ENCODE measurements around the gene POLR2I.
"Not testable (repeated sequence)": the region's sequence is repeated elsewhere in the genome, so short reads cannot be mapped to it uniquely, and the experiment has no call there.

POLR2I gene

GRCh38 chr19:36099166-36099785 is 15.4 kb downstream of the POLR2I start:
- DNase-seq, result no peak

DNA sequence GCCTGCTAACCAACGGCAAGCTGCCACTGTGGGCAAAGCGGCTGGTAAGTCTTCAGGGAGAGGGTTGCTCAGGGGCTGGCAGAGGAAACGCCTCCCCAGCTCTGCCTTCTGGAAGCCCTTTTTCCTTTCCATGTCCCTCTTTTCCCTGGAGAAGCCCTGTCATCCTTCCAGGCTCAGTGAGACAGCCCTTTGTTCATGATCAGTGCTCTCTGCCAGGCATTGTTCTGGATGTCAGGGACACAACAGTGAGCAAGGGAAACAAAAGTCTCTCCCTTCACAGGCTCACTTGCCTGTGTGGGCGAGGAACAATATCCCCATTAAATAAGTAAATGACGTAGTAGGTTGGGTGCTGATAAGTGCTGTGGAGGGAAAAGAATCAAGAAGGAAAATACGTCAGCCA is 17.6 kb downstream of the POLR2I start:
- DNase-seq, result no peak

DNA sequence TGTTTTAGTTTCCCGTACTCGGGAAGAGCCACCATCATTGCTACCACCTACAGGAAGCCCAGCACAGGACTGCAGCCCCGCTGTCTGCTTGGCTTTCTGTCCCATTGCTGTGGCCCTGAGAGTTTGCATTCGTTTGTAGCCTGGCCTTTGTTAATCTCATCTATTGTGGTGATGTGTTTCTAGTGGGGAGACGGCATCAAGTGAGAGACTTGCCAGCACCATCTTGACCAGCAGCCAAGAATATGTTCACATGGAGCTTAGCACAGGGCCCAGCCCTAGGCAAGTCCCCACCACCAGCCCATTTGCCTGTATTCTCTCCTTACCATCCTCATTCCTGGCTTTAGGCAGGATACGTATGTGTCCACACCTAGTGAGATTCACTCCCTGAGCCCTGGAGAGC is 21.0 kb downstream of the POLR2I start:
- DNase-seq, result no peak

DNA sequence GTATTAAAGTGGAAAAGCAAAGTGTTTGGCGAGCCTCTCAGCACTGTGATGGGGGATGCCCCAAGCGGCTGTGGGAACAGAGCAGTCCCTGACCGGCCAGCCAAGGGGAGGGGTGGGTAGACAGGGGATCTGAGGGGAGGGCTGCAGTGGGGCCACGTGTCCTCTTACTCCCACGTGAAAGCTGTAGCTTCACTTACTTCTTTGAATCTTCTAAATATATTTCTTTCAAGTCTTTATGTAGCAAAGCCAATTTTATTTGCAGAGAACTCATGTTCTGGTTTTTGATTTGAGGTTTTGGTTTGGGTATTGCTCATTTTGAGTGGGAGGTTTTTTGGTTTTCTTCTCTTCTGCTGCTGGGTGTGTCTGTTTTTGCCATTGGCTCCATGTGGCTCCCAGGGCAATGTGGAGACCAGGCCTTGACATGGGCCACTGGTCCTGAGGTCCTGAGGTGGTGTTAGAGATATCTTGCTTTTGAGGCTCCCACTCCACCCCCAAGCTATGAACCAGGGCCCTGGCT is 21.5 kb downstream of the POLR2I start:
- DNase-seq, result peak; percentile 72

GRCh38 chr19:36092566-36092965 is 22.1 kb downstream of the POLR2I start:
- no peak for DNase-seq

- DNase-seq, result no peak
Measured at GRCh38 chr19:36090910-36091695, 23.6 kb downstream of the POLR2I start.

DNA sequence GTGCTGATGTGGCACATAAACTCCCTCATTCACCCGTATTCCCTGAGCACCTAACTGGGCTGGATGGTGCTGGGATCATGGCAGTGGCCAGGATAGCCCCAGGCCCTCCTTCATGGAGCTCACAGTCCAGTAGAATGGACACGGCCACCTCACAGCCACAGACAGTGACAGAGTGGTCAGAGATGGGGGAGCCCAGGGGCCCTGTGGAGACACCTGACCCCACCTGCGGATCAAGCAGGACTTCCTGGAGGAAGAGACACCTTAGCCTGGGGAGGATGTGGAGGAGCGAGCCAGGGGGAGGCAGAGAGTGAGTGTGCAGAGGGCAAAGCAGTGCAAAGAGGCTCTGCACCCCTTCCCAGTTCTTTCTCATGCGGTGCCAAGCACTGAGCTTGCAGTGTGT is 24.8 kb downstream of the POLR2I start:
- DNase-seq, result no peak

- no peak for DNase-seq
Measured at GRCh38 chr19:36086326-36086725, 28.3 kb downstream of the POLR2I start.

GRCh38 chr19:36084231-36085009 is 30.3 kb downstream of the POLR2I start:
- no peak for DNase-seq

DNA sequence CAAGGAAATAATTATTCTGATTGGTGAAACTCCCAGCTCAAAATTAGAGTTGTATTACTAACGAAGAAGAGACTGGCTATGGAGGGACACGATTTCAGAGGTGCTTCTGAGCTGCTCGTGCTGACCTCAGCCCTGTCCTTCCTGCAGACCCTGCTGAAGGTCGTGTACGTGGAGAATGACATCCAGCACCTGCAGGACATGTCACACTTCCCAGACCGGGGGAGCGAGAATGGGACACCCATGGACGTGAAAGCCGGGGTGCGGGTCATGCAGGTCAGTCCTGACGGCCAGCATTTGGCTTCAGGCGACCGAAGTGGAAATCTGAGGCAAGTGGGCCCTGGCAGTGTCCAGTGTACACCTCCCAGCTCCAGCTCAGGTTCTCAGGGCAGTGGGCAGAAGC is 31.8 kb downstream of the POLR2I start:
- no peak for DNase-seq

DNA sequence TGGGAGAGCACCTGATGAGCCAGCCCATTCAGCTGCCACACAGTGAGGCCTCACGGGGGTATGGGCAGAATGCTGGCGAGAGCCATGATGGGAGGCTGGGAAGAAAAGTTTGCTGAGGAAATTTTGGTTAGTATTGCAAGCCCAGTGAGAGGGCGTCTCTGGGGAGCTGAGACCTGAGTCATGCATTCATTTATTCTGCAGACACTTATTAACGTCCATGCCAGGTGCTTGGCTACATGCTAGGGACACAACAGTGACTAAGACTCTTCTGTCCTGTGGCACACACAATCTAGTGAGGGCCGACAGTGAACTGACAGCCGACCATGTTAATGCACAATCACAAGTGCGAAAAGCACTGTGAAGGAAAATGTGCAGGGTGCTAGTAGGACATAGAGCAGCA is 32.8 kb downstream of the POLR2I start:
- no peak for DNase-seq

DNA sequence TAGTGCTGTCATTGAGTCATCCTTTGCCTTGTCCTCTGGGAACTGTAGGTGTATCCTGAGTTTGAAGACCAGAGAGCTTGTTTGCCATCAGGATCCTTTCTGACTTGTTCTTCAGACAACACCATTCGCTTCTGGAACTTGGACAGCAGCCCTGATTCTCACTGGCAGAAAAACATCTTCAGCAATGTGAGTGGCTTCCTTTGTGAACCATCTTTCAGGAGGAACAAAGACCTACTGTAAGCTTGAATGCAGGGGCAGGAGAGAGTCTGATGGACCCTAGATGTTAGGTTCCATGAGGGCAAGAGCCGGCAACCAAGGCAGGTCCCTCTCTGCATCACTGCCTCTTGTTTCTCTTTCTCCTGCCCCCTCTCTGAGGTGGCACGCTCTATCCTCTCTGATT is 33.3 kb downstream of the POLR2I start:
- DNase-seq, result no peak

GRCh38 chr19:36079389-36079945 is 35.2 kb downstream of the POLR2I start:
- DNase-seq, result no peak

- no peak for DNase-seq
Measured at GRCh38 chr19:36073121-36073876, 41.4 kb downstream of the POLR2I start.

DNA sequence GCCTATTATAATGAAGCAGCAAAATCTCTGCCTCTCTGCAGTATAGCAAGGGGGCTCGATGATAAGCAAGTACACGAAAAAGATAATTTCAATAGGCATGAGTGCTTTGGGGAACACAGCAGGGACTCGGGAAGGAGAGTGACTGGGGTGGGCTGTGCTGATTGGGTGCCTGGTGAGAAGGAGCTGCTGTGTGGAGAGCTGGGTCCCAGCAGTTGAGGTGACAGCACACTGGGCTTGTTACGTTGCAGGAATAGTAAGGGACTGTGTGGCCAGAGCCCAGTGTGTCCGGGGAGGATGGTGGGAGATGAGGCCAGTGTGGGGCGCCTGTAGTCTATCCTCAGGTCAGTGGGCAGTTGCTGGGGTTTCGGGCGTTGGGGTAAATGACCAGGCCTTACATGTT is 42.6 kb downstream of the POLR2I start:
- DNase-seq, result no peak

- DNase-seq, result not testable (repeated sequence)
Measured at GRCh38 chr19:36068810-36069499, 45.7 kb downstream of the POLR2I start.

DNA sequence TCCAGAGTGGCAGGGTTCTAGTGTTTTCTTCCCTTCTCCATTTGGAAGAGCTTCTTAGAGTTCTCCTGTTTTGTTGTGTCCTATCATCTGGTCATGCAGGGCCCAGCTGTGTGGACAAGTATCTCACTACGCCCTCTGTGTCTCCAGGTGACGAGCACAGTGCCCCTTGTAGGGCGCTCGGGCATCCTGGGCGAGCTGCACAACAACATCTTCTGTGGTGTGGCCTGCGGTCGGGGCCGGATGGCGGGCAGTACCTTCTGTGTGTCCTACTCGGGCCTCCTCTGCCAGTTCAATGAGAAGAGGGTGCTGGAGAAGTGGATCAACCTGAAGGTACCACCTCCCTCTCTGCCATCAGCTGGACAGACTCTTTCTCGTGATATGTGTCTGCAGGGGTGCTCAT is 47.0 kb downstream of the POLR2I start:
- no peak for DNase-seq

GRCh38 chr19:36064826-36065225 is 49.8 kb downstream of the POLR2I start:
- no peak for DNase-seq
